NB4 (cell line): ENCODE measurements around the gene ITGA11.

ENCODE experiments used
- CTCF ChIP-seq: IDR thresholded peaks from one replicate; pipeline ENCODE4 v1.5.1; 2012; ENCODE audit warnings: low read depth, low read length
- MAX ChIP-seq: IDR thresholded peaks from 2 replicates; pipeline ENCODE4 v1.6.1; 2011; ENCODE audit warnings: low read depth, low read length
- MYC ChIP-seq: IDR thresholded peaks from 2 replicates; pipeline ENCODE4 v1.6.1; 2011; ENCODE audit warnings: low read depth, low read length
- POLR2A ChIP-seq: IDR thresholded peaks from 2 replicates; pipeline ENCODE4 v1.6.1; 2011; ENCODE audit warnings: mild to moderate bottlenecking; ENCODE audit not compliant: insufficient read length; ENCODE audit errors: extremely low read depth

GRCh38 chr15:68429691-68430470 is 2.1 kb downstream of the ITGA11 start:
- TF ChIP-seq CTCF = no peak
- TF ChIP-seq POLR2A = no peak
- TF ChIP-seq MYC = no peak
- TF ChIP-seq MAX = no peak
